Memory B cell (primary cell): ENCODE measurements around the gene LCN2.
"Not testable (repeated sequence)": the region's sequence is repeated elsewhere in the genome, so short reads cannot be mapped to it uniquely, and the experiment has no call there.

Experiments used
- ATAC-seq: fragments of 150-1000 bp; cut with Tn5 transposase; 2 replicates; pipeline ENCODE4 v1.10.0; 2021; ENCODE audit warnings: low read depth, mild to moderate bottlenecking, moderate library complexity
- DNase-seq, 2 donors: peaks; one replicate each; pipeline ENCODE4 v3.0.0; 2022; ENCODE audit warnings: low spot score in 2 of 2
- H3K27ac Mint-ChIP-seq: one replicate; pipeline ENCODE4 v1.8.0; 2022; ENCODE audit warnings: mild to moderate bottlenecking, moderate library complexity, mixed read lengths
- H3K27me3 Mint-ChIP-seq: one replicate; pipeline ENCODE4 v1.8.0; 2022; ENCODE audit warnings: mixed read lengths
- H3K36me3 Mint-ChIP-seq: one replicate; pipeline ENCODE4 v1.8.0; 2022; ENCODE audit warnings: mild to moderate bottlenecking, mixed read lengths
- H3K4me1 Mint-ChIP-seq: one replicate; pipeline ENCODE4 v1.8.0; 2022; ENCODE audit warnings: mixed read lengths
- H3K4me3 Mint-ChIP-seq: one replicate; pipeline ENCODE4 v1.8.0; 2022; ENCODE audit warnings: mild to moderate bottlenecking, moderate library complexity, mixed read lengths
- H3K9me3 Mint-ChIP-seq: one replicate; pipeline ENCODE4 v1.8.0; 2022; ENCODE audit warnings: mixed read lengths

LCN2 gene

DNA sequence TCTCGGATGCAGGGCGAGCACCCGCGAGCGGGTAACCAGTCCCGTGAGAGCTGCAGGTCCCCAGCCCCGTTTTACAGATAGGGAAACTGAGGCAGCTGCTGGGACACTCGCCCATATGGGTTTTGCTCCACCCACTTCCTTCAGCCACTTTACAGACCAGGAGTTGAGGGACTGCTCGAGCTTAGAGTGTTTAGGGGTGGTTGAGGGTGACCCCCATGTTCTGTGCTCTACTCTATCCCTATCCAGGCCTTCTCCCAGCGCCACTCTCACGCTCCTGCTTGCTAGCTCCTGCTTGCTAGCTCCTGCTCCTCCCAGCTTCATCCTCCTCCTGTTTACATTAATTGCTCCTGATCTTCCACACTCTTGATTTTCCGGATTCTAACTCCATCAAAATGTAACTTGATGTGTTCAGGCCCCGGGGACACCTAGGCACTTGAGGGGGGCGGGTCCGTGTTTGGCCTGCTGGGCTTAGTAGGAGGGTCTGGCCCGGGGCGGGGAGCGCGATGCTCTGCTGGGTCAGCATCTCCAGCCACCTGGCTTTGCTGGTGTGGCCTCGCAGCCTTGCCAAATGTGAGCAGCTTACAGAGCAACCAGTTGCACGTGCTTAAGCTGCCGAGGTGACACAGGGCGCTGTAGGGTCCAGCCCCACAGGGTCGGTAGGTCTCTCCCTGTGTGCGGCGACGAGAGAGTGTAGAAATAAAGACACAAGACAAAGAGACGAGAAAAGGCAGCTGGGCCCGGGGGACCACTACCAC is 20.2 kb upstream of the LCN2 start:
- Mint-ChIP-seq H3K27ac (peak overlapping the region; percentile 96), H3K4me1 (peaks cover 19% of the 10 kb centered on the region), H3K36me3 (no peaks in the 10 kb centered on the region), H3K4me3 (peak overlapping the region; percentile 93), H3K9me3 (no peaks in the 10 kb centered on the region), H3K27me3 (peaks cover 5% of the 10 kb centered on the region)
- DNase-seq (no peak), ATAC-seq (no peak)

DNA sequence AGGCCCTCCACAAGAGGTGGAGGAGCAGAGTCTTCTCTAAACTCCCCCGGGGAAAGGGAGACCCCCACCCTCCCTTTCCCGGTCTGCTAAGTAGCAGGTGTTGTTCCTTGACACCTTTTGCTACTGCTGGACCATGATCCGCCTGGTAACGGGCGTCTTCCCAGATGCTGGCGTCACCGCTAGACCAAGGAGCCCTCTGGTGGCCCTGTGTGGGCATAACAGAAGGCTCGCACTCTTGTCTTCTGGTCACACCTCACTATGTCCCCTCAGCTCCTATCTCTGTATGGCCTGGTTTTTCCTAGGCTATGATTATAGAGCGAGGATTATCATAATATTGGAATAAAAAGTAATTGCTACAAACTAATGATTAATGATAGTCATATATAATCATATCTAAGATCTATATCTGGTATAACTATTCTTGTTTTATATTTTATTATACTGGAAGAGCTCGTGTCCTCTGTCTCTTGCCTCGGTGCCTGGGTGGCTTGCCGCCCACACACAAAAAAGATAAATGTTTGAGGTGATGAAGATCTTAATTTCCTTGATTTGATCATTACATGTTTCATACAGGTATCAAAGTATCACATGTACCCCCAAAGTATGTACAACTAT is 19.2 kb upstream of the LCN2 start:
- Mint-ChIP-seq H3K4me1 (peaks cover 15% of the 10 kb centered on the region), H3K4me3 (peak overlapping the region; percentile 56)
- H3K27me3 Mint-ChIP-seq, H3K36me3 Mint-ChIP-seq, H3K9me3 Mint-ChIP-seq, ATAC-seq, H3K27ac Mint-ChIP-seq: not testable (repeated sequence)
- peak in 1 of 2 donors; percentile 35 for DNase-seq

DNA sequence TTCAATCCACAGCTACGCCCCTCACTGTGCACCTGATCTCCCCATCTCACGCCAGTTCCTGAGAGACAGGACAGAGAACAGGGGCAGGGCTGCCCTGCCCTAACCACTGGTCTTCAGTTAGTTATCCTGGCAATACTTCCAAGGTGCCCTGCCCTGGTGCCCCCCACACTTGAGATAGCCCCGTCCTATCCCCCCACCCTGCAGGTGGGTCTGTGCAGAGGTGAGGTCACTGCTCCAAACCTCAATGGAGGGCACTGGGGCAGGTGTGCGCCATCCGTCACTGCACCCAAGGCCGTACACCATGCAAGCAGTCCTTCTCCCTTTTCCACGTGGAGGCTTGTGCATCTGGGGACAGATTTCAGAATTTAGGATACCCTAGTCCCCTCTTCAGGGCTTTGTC is 18.6 kb upstream of the LCN2 start:
- not testable (repeated sequence) for H3K4me3 Mint-ChIP-seq, ATAC-seq, H3K27me3 Mint-ChIP-seq, H3K27ac Mint-ChIP-seq, H3K36me3 Mint-ChIP-seq, H3K9me3 Mint-ChIP-seq, DNase-seq
- peaks cover 10% of the 10 kb centered on the region for H3K4me1 Mint-ChIP-seq

DNA sequence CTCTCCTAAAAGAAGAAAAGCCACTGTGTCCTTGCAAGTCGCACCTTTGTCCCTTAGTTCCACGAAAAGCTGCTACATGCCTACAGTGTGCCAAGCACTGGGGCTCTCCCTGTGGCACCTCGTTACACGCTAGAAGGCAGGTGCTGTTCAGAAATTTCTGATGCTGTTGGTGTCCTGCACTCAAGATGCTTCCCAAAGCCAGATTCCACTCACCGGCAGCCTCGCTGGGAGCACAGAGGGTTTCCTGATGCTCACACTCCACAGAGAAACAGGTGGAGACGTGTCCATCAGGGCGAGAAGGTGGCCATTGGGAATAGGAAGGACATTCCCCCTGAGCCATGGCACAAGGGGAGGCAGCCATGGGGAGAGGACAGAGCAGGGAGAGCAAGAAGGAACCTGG is 17.9 kb upstream of the LCN2 start:
- not testable (repeated sequence) for H3K4me3 Mint-ChIP-seq, H3K27ac Mint-ChIP-seq, DNase-seq, H3K9me3 Mint-ChIP-seq, H3K27me3 Mint-ChIP-seq, H3K4me1 Mint-ChIP-seq, ATAC-seq, H3K36me3 Mint-ChIP-seq

DNA sequence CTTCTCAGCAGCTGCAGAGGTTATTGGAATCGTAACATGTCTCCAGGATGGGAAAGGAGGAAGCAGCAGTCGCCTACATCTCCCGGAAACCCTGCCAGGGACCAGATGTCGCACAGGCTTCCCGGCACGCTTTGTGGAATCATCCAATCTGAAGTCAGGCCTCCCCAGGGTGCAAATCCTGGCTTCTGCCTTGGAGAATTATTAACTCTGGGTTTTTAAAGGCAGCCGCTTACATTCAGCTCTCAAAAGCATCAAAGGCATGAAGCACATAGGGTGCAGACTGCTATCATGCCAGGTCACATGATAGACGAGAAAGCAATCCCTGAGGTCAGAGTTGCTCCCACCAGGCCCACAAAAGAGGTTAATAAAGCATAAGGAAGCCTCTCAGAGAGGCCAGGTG is 17.1 kb upstream of the LCN2 start:
- H3K4me1 Mint-ChIP-seq, ATAC-seq, DNase-seq, H3K9me3 Mint-ChIP-seq, H3K4me3 Mint-ChIP-seq, H3K27me3 Mint-ChIP-seq, H3K27ac Mint-ChIP-seq, H3K36me3 Mint-ChIP-seq: not testable (repeated sequence)

DNA sequence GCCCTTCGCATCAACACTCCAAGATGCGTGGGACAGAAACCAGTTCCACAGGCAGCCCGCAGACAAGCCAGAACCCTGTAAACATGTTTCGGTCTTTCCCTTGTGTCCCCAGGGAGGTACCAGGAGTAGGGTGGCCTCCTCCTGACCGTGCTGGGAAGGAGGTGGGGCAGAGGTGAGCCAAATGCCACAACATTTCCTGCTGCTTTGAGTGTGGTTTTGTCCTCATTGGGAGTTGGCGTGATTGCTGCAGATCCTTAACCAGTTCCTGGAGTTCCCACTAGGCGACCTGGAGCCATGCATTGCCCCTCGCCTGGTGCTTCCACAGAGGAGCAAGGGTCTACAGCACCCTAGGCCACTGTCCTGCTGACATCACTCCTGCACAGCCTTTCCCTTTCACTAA is 13.7 kb upstream of the LCN2 start:
- H3K9me3 Mint-ChIP-seq: not testable (repeated sequence)

DNA sequence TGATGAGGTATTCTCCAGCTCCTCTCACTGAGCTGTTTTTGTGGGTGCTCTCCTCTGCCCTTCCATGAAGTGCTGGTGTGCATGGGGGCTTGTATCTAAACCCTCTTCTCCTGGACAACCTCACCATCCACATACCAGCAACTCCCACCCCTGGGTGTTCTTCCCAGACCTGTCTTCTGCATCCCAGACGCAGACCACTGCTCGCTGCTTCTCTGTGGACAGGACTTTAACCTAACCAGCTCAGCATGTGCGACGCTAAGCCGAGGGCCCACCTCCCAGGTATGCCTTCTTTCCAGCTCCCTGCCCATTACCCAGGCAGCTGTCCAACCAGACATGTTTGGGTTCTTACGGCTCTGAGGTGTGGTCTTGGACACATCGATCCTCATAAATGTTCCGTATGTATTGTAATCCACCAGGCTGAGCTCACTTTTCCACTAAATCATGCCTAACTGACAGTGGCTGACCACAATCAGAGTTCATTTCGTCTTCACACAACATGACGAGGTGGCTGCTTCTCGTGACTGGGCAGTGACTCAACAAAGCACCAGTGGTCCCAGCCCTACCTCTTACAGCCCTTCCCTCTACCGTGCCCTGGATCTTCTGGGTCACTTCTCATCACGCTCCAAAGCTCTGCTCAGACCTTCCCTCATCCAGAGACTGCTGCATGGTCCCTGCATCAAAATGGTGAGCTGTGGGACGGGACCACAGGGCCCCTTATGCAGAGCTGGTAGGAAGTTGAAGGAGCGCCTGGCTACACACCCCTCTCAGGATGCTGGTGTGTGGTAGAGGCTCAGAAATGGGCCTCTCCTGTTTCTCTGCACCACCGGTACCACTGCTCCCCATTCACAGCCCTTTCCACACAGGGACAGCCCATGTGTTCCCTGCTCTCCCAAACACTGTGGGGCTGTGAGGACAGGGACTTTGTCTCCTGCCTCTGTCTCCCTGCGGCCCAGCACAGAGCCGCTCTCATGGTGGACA is 12.1 kb upstream of the LCN2 start:
- DNase-seq (no peak), ATAC-seq (no peak)
- Mint-ChIP-seq H3K9me3 (no peaks in the 10 kb centered on the region), H3K4me1 (no peaks in the 10 kb centered on the region), H3K4me3 (no peak overlapping the region), H3K27me3 (peaks cover 7% of the 10 kb centered on the region), H3K27ac (no peak overlapping the region), H3K36me3 (no peaks in the 10 kb centered on the region)

More for the DNA sequence above, 13.7 kb upstream of the LCN2 start:
- not testable (repeated sequence) for H3K36me3 Mint-ChIP-seq, H3K4me1 Mint-ChIP-seq, H3K27ac Mint-ChIP-seq, DNase-seq, ATAC-seq, H3K27me3 Mint-ChIP-seq, H3K4me3 Mint-ChIP-seq

DNA sequence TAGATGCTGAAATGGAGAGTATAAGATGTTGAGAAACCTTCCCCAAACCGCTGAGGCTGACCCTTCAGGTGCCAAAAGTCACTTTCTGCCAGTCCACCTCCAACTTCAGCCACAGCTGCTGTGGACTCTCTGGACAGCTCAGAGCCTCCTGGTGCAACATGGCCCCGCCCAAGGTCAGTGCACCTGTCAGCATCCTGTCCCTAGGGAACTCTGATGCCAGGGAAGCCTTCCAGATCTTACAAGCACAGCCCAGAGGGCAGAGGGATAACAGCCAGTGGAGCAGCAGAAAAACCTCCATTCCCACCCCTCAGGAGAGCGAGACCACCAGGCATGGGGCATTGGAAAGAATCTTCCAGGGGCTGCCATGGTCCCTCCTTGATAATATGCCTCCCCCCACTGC is 11.3 kb upstream of the LCN2 start:
- Mint-ChIP-seq H3K4me1 (no peaks in the 10 kb centered on the region), H3K27me3 (peaks cover 4% of the 10 kb centered on the region), H3K36me3 (no peaks in the 10 kb centered on the region), H3K9me3 (no peaks in the 10 kb centered on the region), H3K27ac (no peak overlapping the region), H3K4me3 (no peak overlapping the region)
- no peak for DNase-seq
- ATAC-seq: no peak

DNA sequence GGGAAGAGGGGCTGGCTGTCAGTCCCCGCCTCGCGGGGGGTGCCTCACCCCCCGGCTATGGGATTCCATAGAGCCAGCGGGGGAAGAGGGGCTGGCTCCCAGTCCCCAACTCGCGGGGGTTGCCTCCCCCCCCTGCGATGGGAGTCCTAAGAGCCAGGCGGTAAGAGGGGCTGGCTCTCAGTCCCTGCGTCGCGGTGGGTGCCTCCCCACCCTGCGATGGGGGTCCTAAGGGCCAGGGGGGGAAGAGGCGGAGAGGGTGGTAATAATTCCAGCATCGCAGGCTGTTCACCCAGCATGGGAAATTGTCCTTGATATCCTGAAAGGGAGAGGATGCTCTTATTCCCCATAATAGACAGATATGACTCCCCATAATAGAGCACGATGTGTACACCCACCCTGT is 9.6 kb upstream of the LCN2 start:
- H3K4me3 Mint-ChIP-seq: no peak overlapping the region
- no peak overlapping the region for H3K27ac Mint-ChIP-seq
- no peak for DNase-seq
- no peaks in the 10 kb centered on the region for H3K9me3 Mint-ChIP-seq
- peaks cover 4% of the 10 kb centered on the region for H3K27me3 Mint-ChIP-seq
- no peaks in the 10 kb centered on the region for H3K36me3 Mint-ChIP-seq
- no peaks in the 10 kb centered on the region for H3K4me1 Mint-ChIP-seq
- no peak for ATAC-seq

DNA sequence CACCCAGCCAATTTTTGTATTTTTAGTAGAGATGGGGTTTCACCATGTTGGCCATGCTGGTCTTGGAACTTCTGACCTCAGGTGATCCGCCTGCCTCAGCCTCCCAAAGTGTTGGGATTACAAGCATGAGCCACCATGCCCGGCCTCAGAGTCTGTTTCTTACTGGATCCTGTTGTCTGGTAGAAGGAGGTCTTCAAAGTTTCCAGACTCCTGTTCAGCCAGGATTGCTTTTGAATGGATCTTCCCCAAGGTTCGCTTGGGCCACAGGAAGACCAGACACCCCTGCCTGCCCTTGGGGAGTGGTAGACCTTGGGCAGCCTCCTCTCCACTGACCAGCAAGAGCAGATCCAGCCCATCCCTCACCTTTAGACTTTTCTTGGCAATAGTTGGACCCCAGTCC is 7.6 kb upstream of the LCN2 start:
- DNase-seq: no peak
- H3K4me3 Mint-ChIP-seq: no peak overlapping the region

DNA sequence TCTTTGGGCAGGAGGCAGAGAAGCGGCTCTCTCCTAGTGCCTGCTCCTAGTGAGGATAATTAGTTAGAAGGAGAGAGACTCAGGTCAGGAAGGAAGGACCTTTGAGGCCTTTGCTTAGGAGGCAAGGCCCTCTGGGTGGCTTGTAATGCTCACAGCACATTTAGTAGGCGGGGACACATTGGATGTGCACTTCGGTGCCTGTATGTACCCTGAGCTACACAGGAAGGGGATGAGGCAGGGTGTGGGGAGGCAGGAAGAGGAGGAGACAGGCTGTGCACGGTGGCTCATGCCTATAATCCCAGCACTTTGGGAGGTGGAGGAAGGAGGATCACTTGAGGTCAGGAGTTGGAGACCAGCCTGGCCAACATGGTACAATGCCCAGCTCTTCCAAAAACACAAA is 7.2 kb upstream of the LCN2 start:
- DNase-seq (no peak), ATAC-seq (no peak)
- Mint-ChIP-seq H3K27ac (no peak overlapping the region), H3K36me3 (no peaks in the 10 kb centered on the region), H3K4me1 (no peaks in the 10 kb centered on the region), H3K9me3 (no peaks in the 10 kb centered on the region), H3K27me3 (peaks cover 4% of the 10 kb centered on the region), H3K4me3 (no peak overlapping the region)

More for the DNA sequence above, 7.6 kb upstream of the LCN2 start:
- H3K36me3 Mint-ChIP-seq: no peaks in the 10 kb centered on the region
- no peaks in the 10 kb centered on the region for H3K4me1 Mint-ChIP-seq
- H3K9me3 Mint-ChIP-seq: no peaks in the 10 kb centered on the region
- ATAC-seq: no peak
- no peak overlapping the region for H3K27ac Mint-ChIP-seq
- peaks cover 4% of the 10 kb centered on the region for H3K27me3 Mint-ChIP-seq

DNA sequence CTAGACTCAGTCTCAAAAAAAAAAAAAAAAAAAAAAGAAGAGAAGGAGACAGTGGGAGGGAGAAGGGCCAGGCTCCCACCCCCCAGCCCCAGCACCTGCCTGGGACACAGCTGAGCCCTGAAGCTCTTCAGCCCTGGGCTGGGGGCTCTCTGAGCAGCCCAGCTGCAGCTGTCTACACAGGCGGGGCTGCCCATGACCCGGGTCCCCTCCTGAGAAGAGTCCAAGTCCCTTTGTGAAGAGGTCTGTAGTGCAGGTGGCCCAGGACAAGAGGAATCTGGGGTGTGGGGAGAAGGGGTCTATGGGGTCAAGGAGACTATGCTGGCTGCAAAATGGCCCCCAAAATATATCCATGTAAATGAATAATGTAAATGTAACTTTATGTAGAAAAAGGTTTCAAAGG is 6.7 kb upstream of the LCN2 start:
- no peak overlapping the region for H3K4me3 Mint-ChIP-seq
- H3K36me3 Mint-ChIP-seq: no peaks in the 10 kb centered on the region
- no peaks in the 10 kb centered on the region for H3K9me3 Mint-ChIP-seq
- ATAC-seq (no peak), DNase-seq (no peak)
- H3K4me1 Mint-ChIP-seq: no peaks in the 10 kb centered on the region
- no peak overlapping the region for H3K27ac Mint-ChIP-seq
- peaks cover 4% of the 10 kb centered on the region for H3K27me3 Mint-ChIP-seq

DNA sequence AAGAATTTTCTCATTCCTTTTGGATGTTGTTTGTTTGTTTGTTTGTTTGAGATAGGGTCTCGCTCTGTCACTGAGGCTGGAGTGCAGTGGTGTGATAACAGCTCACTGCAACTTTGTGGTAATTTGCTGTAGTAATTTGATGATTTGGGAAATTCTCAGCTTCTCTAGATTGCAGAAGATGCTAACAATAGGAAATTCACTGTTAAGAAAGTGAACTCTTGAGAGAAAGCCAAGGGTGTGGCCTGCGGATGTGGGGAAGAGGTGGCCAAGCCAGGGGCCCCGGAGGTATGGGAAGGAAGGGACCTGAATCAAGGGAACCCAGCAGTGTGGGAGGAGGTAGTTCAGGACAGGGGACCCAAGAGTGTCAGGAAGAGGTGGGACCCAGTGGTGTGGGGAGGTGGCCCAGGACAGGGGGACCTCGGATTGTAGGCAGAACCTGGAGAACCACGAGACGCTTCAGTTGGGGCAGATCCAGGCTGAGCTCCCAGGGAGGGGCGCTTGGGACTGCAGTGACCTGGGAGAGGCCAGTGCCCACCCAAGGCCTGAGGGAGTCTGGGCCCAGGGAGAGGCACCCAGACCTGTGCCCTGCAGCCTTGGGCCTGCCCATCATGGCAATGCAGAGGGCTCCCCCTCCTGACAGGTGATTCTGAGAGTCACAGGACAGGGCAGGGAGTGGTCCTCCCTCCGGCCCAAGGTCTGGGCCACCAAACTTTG is 5.6 kb upstream of the LCN2 start:
- Mint-ChIP-seq H3K9me3 (no peaks in the 10 kb centered on the region), H3K36me3 (no peaks in the 10 kb centered on the region), H3K4me1 (no peaks in the 10 kb centered on the region), H3K4me3 (no peak overlapping the region), H3K27me3 (peaks cover 4% of the 10 kb centered on the region), H3K27ac (no peak overlapping the region)
- DNase-seq (no peak), ATAC-seq (no peak)
